Panc1 (cell line): ENCODE measurements around the gene ENAH. TPM values are rescaled to one million over a fixed set of nuclear protein-coding genes. Genes with fewer than 3 reads are reported as not detected.

Experiments used
- ATAC-seq: fragments of 200-7000 bp; cut with Tn5 transposase; 2 replicates; pipeline ENCODE4 v1.9.1; 2020; ENCODE audit warnings: mild to moderate bottlenecking, moderate library complexity
- BruUV-seq: library from RNA; stranded (reverse); fragments of 400-500 nt; replicated peaks from 2 replicates; lab custom pipeline; 2021; lab: Mats Ljungman, UMichigan
- CTCF ChIA-PET: fragments of 300-600 bp; sonication (Branson Sonifier 250); formaldehyde crosslinking; loops from one replicate; lab custom pipeline; 2022; ENCODE audit warnings: antibody characterized with exemption; lab: Charles Lee
- POLR2A ChIA-PET: fragments of 300-600 bp; sonication (Branson Sonifier 250); formaldehyde crosslinking; loops from one replicate; lab custom pipeline; 2022; ENCODE audit warnings: antibody characterized with exemption; lab: Charles Lee
- DNase-seq: peaks from one replicate; pipeline ENCODE4 v3.0.0-alpha.2; 2010; ENCODE audit warnings: low read depth, low spot score
- H3K27ac ChIP-seq: 2 replicates; pipeline ENCODE4 v1.5.1; 2011; ENCODE audit warnings: mild to moderate bottlenecking, low read length, inconsistent platforms
- H3K27me3 ChIP-seq: fragments of 200-500 bp; sonication (Bioruptor generic); 2 replicates; pipeline ENCODE4 v1.6.0; 2014; ENCODE audit warnings: low read length, inconsistent platforms; ENCODE audit not compliant: control insufficient read depth, insufficient read depth
- H3K36me3 ChIP-seq: fragments of 200-500 bp; sonication (Bioruptor generic); 2 replicates; pipeline ENCODE4 v1.5.1; 2014; ENCODE audit warnings: inconsistent platforms, mild to moderate bottlenecking, low read length, moderate library complexity; ENCODE audit not compliant: control insufficient read depth, insufficient read depth
- H3K4me1 ChIP-seq: 2 replicates; pipeline ENCODE4 v1.5.1; 2011; ENCODE audit warnings: inconsistent platforms, mild to moderate bottlenecking, low read length, moderate library complexity; ENCODE audit not compliant: control insufficient read depth, insufficient read depth
- H3K4me3 ChIP-seq, 2 experiments: 2 replicates each; pipeline ENCODE4 v1.5.1; 2011 to 2012; ENCODE audit warnings: low read depth in 2 of 2, low read length in 2 of 2, mild to moderate bottlenecking in 2 of 2, inconsistent platforms in 1 of 2, moderate library complexity in 1 of 2
- H3K9me3 ChIP-seq: fragments of 200-500 bp; sonication (Bioruptor generic); 2 replicates; pipeline ENCODE4 v1.5.1; 2014; ENCODE audit warnings: low read depth, mild to moderate bottlenecking, inconsistent platforms, low read length, moderate library complexity; ENCODE audit not compliant: control insufficient read depth, insufficient read depth
- CTCF ChIP-seq: fragments of 450-650 bp; IDR thresholded peaks from 2 replicates; pipeline ENCODE4 v1.5.1; 2017; ENCODE audit warnings: mild to moderate bottlenecking
- POLR2AphosphoS5 ChIP-seq: IDR thresholded peaks from 2 replicates; pipeline ENCODE4 v1.6.1; 2012; ENCODE audit warnings: mild to moderate bottlenecking, low read depth, low read length, moderate library complexity
- REST ChIP-seq, 2 experiments: IDR thresholded peaks; 2 replicates each; pipeline ENCODE4 v1.6.1; 2011 to 2012; ENCODE audit warnings: low read depth in 2 of 2, control low read depth in 1 of 2, low read length in 1 of 2, mild to moderate bottlenecking in 1 of 2, moderate library complexity in 1 of 2; ENCODE audit not compliant: insufficient read depth in 1 of 2
- SIN3A ChIP-seq: IDR thresholded peaks from 2 replicates; pipeline ENCODE4 v1.6.1; 2012; ENCODE audit warnings: low read depth, mild to moderate bottlenecking, low read length, moderate library complexity, borderline replicate concordance; ENCODE audit not compliant: insufficient read depth
- TCF7L2 ChIP-seq: IDR thresholded peaks from 2 replicates; pipeline ENCODE4 v1.6.1; 2011; ENCODE audit warnings: mild to moderate bottlenecking, low read depth, low read length, inconsistent platforms
- in situ Hi-C: cut with HindIII; loops from 2 replicates; pipeline ENCODE4 v1.10.0; 2016; ENCODE audit warnings: low sequenced_read_pairs, low pct_unique_long_range_greater_than_20kb
- intact Hi-C: fragments of 100-400 bp; cut with micrococcal nuclease; formaldehyde crosslinking; loops from one replicate; pipeline ENCODE4 v1.10.0; 2022; ENCODE audit not compliant: unreplicated experiment
- total RNA-seq: library from RNA; stranded (reverse); gene quantifications from one replicate; pipeline ENCODE4 v1.2.1, GENCODE V29; 2021; ENCODE audit not compliant: unreplicated experiment

Gene ENAH
- total RNA-seq, 1 experiment from 2014 or later: 133 TPM

- no TSS peak for BruUV-seq
- Histone ChIP-seq H3K4me1 (no peaks in the 10 kb centered on the region; the same call in none of the 2 replicates), H3K27me3 (no peaks in the 10 kb centered on the region), H3K9me3 (no peaks in the 10 kb centered on the region), H3K36me3 (no peaks in the 10 kb centered on the region), H3K4me3 (no peak overlapping the region), H3K27ac (no peak overlapping the region)
- intact Hi-C loops: no loop called here
- TF ChIP-seq POLR2AphosphoS5: no peak
- TF ChIP-seq TCF7L2: no peak
- TF ChIP-seq REST (IDR thresholded peaks at IDR 0.05; ENCODE audit: insufficient read depth in 1 of 2, low read depth in 2 of 2, low read length in 1 of 2): no peak
- no peak for TF ChIP-seq CTCF
- TF ChIP-seq SIN3A: no peak
- DNase-seq: no peak
- ChIA-PET POLR2A (no interaction called here), CTCF (interaction anchor here (0.6 kb wide), 1 partner anchor 343 kb away, joined by 3 read pairs; no protein-coding TSS in a partner anchor)
- in situ Hi-C loops: no loop called here
- ATAC-seq: no peak
Observed at GRCh38 chr1:225466848-225467192, 186.1 kb downstream of the ENAH start.

GRCh38 chr1:225465793-225466517, 187.0 kb downstream of the ENAH start:
- Histone ChIP-seq H3K36me3 (no peaks in the 10 kb centered on the region), H3K27ac (no peak overlapping the region), H3K9me3 (no peaks in the 10 kb centered on the region), H3K4me3 (no peak overlapping the region), H3K27me3 (no peaks in the 10 kb centered on the region), H3K4me1 (no peaks in the 10 kb centered on the region; the same call in none of the 2 replicates)
- in situ Hi-C loops (no loop called here), intact Hi-C loops (no loop called here)
- CTCF ChIA-PET: interaction anchor here (0.6 kb wide), 1 partner anchor 343 kb away, joined by 3 read pairs; no protein-coding TSS in a partner anchor
- POLR2A ChIA-PET: no interaction called here
- ATAC-seq (no peak), DNase-seq (no peak)
- TF ChIP-seq SIN3A (no peak), POLR2AphosphoS5 (no peak), REST (IDR thresholded peaks at IDR 0.05; ENCODE audit: insufficient read depth in 1 of 2, low read depth in 2 of 2, low read length in 1 of 2) (no peak), TCF7L2 (no peak), CTCF (no peak)
- no TSS peak for BruUV-seq
